ENCODE results near the gene COASY.

COASY gene

DNA sequence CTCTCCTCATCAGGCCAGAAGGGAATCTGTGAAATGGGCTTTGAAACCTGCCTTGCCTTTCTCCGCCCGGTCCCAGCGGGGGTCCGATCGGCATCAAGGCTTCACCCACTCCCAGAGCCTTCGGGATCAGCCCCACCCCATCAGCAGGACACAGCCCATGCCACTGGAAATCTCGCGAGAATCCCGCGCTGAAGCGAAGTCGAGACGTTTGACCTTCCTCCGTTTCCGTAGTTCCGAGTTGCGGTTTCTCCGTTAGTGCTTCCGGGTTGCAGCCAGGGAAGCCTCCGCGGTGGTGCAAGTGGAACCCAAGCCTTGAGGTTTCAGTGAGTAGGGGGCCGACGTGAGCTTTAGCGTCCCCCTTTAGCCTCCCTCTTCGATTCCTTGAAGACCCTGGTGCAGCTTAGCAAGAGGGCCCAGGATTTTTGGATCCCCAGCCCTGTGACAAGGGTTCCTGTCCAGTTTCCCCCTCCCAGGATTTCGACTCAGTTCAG lies at the start of gene COASY:
COASY (plus strand) TSS at position 252 of the 491 bp plus-strand sequence. CDS start 475 bp downstream, outside the sequence.
- DNase-seq (ENCODE audit: low read depth, low spot score), result peak; percentile 98

DNA sequence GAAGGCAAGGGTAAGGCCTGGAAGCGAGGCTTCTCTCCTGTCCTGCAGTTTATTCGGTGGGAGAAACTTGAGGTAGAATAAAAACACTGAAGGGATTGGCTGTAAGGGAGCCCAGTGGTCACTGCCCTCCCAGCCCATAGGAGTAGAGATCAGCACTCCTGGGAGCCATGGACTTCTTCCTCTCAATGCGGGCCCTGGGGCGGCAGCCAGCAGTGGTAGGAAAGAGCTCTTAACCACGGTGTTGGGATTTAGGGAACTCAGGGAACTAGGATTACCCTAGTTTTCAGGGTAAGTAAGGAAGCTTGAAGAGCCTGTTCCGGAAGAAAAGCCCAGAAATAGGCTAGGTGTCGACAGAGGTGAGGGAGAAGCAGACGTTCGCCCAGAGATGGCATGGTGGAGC lies 49.7 kb upstream of the COASY start:
- DNase-seq (ENCODE audit: low read depth, low spot score), result no peak

DNA sequence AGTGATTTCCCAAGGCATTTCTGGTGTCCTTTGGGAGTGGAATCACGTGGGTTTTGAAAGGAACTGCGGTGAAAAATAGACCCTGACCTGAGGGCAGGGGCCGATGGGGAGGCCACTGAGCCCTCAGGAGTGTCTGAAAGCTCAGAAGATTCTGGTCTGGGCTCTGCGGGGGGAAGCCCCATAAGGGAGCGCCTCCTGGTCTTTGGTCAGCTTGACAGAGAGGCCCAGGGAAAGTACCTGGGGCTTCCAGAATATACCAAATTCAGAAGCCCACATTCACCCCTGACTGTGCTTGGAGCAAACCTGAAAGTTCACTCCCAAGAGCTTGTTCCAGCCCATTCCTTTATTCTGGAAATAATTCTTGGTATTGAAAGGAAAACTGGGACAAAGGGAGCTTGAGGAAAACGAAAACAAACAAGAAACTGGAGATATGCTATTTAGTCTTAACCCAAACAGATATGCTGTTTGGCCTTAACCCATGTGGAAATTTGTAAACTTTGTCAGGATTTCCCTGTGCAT lies 49.2 kb upstream of the COASY start:
- no peak for DNase-seq (ENCODE audit: low read depth, low spot score)

DNA sequence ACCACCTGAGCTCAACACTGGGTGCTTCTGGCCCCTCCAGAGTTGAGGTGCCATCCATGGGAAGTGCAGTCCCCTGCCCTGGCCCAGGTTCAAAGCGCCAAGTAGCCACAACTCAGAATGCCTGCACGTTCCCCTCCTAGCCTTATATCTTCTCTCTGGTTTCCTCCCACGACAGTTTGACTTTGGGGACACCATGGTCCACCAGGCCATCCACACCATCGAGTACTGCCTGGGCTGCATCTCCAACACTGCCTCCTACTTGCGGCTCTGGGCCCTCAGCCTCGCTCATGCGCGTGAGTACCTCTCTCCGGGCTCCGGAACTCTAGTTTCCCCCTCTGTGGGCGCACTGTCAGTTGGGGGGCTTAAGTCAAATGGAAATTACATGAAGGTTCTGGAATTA lies 48.3 kb upstream of the COASY start:
- DNase-seq (ENCODE audit: low read depth, low spot score), result no peak

GRCh38 chr17:42514279-42514678 lies 47.7 kb upstream of the COASY start:
- no peak for DNase-seq (ENCODE audit: low read depth, low spot score)

DNA sequence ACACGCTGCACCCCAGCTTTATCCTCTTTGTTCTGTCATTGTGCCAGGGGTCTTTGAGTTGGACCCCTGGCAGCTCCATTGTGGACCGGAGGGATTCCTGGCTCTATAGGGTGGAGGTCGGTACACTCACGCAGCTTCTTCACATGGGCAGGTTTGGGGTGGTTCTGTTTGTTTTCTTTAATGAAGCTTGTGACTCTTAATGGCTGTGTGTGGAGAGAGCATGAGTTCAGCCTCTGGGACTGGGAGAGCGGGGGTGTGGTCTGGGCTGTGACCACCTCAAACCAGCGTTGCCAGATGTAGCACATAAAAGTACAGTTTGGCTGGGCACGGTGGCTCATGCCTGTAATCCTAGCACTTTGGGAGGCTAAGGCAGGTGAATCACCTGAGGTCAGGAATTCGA lies 47.1 kb upstream of the COASY start:
- no peak for DNase-seq (ENCODE audit: low read depth, low spot score)

DNA sequence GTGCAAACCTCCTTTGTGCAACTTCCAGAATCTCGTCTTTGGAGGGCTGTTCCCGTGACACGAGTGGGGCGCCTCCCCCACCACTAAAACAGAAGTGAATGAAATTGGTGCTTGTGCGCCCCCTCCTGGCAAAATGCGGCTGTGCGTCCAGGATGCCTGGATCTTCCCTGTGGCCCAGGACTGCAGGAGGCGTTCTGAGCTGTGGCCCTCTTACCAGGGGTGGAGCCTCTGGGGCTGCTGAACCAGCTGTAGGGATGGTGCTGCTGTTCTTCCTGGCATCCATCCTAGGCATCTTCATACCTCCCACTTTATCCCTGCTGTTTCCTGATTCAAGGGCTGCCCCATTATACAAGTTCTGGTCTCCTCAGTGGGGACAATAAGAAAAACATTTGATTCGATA lies 44.4 kb upstream of the COASY start:
- peak; percentile 92 for DNase-seq (ENCODE audit: low read depth, low spot score)

GRCh38 chr17:42518046-42518754 lies 43.7 kb upstream of the COASY start:
- peak; percentile 91 for DNase-seq (ENCODE audit: low read depth, low spot score)

- peak; percentile 55 for DNase-seq (ENCODE audit: low read depth, low spot score)
Observed at GRCh38 chr17:42518755-42519545, 43.0 kb upstream of the COASY start.

DNA sequence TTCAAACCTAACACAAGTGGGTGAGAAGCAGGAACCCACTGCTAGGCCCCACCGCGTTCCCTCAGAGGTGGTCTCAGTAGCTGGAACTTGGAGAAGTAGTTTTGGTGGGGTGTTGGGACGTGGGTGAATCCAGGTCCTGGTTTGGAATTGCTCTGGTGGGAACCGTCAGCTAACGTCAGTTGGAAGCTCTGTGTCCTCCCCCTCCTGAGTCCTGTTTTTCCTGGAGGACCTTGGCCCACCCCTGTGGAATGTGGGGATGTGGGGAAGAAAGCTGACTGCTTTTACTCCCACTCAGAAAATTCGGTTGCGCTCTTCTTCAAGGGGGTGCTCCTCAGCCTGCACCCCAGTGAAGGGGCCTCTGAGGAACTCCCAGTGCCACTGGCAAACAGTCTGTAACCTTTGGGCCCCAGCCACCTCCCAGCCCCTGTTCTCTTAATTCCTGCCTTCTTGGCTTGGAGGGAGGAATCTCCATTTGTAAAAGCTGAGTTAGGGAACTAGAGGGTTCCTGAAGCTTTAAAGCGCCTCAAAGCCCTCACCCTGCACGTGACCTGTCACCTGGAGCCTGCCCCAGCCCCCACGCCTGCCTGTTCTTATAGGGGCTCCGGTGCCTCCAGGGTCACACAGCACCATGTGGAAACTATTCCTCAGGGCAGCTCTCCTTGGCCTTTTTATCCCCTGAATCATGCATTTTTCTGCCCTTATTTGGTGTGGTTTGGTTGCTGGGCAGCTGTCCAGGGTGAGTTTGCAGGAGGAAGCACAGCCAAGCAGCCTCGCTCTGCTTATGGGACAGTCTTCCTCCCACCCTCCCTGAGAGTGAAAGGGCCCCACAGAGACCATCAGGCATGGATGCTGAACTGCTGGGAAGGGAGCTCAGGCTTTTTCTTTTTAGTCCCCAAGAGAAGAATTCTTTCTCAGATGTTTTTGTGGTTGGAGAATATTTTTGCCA lies 42.1 kb upstream of the COASY start:
- DNase-seq (ENCODE audit: low read depth, low spot score), result peak; percentile 99

GRCh38 chr17:42520540-42520951 lies 41.4 kb upstream of the COASY start:
- no peak for DNase-seq (ENCODE audit: low read depth, low spot score)

- peak; percentile 75 for DNase-seq (ENCODE audit: low read depth, low spot score)
Observed at GRCh38 chr17:42521036-42521435, 40.9 kb upstream of the COASY start.

DNA sequence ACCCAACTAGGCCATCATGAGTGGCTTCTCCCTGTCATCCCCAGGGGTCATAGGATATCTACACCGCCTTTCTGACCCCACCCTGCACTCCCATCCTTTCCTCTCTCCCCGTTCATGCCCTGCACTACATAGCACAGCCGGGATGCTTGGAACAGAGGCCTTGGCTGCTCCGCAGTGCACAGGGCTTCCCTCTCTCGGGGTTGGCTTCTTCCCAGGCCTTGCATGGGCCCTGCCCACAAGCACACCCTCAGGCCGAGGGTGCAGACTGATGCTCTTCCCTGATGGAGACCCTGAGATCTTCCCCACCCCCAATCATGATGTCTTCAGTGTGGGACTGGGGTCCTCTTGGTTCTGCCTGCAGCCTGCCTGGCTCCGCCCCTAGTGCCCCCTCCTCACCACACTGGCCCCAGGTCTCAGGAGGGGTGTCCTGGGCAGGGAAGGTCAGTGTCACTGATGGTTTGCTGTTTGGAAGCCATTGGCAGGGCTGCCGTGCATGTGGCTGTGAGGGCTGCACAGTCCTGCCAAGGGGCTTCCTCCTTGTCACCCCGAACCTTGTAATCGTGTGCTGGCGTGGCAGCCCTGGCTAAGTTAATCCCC lies 40.2 kb upstream of the COASY start:
- DNase-seq (ENCODE audit: low read depth, low spot score), result peak; percentile 62

DNA sequence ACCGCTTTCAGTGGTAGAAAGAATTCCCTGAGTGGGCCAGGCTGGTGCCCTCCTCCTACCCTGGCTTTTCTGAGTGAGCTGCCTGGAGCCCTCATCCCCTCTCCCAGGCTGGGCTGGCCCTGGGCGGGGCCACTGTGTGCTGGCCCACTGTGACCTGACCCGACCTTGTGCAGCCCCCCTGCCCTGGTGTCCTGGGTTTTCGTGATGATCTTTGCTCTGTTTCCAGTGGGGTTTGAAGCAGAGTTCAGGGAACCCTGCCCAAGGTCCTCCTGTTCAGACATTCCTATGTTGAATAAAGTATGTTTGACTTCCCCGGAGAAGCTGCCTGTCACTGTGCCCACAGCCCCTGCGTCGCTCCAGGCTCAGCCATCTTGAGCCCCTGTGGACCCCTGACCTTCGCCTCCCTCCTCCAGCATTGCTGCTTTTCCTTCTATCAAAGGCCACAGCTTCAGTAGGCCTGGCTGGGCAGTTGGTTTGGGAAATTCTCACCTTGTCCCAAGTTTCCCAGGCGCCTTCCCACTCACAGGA lies 39.6 kb upstream of the COASY start:
- DNase-seq (ENCODE audit: low read depth, low spot score), result no peak

DNA sequence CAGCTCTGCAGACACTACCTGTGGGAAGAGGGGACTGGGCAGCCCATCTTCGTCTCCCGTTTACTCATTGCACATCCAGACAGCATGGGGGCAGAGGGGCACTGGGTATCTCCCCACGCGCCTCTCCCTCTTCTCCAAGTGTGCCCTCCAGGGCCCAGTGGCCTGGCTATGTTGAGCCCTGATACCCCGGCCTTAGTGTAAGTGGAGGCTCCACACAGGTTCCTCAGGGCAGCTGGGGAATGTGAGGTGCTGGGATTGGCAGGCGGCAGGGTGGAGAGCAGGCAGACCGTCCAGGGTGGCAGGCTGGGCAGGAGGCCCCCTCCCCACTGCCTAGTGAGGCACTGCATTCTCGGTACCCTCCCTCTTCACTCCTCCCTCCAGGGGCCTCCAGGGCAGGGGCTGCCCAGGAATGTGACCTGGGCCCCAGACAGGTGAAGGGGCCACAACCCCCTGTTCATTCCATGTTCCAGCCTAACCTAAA lies 39.1 kb upstream of the COASY start:
- no peak for DNase-seq (ENCODE audit: low read depth, low spot score)

DNA sequence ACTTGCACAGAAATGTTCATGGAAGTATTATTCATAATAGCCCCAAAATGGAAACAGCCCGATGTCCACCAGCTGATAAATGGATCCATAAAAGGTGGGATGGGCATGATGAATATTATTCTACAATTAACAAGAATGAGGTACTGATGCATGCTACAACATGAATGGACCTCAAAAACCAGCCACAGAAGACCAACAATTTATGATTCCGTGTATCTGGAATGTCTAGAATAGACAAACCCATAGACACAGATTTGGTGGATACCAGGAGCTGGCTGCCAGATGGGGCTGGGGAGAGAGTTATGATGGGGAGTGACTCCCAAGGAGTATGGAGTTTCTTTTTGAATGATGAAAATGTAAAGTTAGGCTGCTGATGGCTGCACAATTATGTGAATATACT lies 36.7 kb upstream of the COASY start:
- peak; percentile 56 for DNase-seq (ENCODE audit: low read depth, low spot score)

DNA sequence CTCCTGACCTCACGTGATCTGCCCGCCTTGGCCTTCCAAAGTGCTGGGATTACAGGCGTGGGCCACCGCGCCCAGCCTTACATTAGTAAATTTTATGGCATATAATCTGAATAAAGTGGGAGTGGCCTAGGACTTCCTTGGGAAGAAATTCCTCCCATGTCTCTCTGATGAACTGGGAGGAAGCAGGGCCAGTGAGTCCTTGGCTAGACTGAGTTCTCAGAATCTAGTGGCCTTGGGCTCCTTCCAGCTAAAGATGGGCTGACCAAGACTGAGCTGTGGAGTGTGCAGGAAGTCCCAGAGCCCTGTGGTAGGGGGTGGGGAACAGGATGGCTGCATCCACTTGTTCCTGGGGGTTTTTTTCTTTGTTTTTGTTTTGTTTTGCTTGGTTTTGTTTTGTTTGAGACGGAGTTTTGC lies 35.9 kb upstream of the COASY start:
- peak; percentile 50 for DNase-seq (ENCODE audit: low read depth, low spot score)

GRCh38 chr17:42527932-42528331 lies 34.0 kb upstream of the COASY start:
- no peak for DNase-seq (ENCODE audit: low read depth, low spot score)

DNA sequence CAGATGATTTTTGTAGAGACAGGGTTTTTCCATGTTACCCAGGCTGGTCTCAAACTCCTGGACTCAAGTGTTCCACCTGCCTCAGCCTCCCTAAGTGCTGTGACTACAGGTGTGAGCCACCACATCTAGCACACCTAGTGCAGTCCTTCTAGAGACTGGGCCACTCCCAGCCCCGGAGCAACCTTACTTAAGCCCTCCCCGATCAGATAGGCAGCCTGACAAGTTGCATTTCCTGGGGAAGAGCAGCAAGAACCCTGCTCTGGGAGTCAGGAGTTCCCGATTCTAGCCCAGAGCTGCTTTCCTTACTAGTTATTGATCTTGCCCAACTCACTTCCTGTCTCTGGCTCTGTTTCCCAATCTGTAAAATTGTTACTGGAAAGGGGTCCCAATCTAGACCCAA lies 32.9 kb upstream of the COASY start:
- DNase-seq (ENCODE audit: low read depth, low spot score), result no peak

- no peak for DNase-seq (ENCODE audit: low read depth, low spot score)
Observed at GRCh38 chr17:42530952-42531454, 30.9 kb upstream of the COASY start.

Data from astrocyte of the hippocampus (primary cell).